NCI-H524 (cell line): ENCODE measurements around the gene SMPD3.

Source experiments
- DNase-seq, 2 experiments: peaks; one replicate each; lab custom pipeline; 2025; lab: John Stamatoyannopoulos, UW

The SMPD3 gene

DNA sequence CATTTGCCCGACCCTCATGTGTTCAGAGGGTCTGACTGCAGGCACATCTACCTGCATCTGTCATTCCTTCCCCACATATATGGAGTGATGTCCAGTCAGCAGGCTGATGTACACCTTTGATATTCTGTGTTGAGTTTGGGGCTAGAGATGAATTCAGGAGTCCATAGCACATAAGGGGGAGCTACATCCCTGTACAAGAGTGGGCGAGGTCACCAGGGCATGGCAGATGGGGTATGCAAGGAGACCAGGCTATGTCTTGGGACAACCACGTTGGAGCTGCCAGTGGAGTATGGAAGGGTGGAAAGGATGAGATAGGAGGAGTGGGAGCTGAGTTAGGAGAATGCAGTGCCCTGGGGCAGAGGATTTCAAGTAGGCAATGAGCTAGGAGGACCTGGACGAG, 15.0 kb downstream of the SMPD3 start:
- no peak for DNase-seq

GRCh38 chr16:68432701-68433100, 15.6 kb downstream of the SMPD3 start:
- DNase-seq = no peak

- DNase-seq = no peak
These were observed 19.0 kb downstream of the SMPD3 start for GRCh38 chr16:68429076-68429854.

GRCh38 chr16:68427649-68428303, 20.5 kb downstream of the SMPD3 start:
- DNase-seq = no peak

- DNase-seq = no peak
These were observed 22.0 kb downstream of the SMPD3 start for GRCh38 chr16:68426347-68426652.

GRCh38 chr16:68425498-68426346, 22.6 kb downstream of the SMPD3 start:
- no peak for DNase-seq

DNA sequence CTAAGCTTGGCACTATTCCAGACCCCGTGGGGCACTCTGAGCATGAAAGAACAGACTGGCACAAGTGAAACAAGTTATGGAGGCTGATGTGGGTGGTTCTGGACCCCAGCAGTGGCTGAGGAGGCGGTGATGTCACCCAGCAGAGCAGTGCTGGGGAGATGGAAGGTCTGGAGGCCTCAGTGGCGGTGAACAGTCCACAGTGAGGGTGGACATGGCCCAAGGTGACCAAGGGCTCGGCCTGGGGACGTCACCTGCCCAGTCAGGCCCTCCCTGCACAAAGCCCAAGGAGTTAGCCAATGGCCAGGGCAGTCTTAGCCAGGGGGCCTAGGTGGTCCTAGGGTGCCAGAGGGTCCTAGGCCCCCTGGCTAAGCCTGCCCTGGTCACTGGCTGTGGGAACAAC, 24.5 kb downstream of the SMPD3 start:
- no peak for DNase-seq

GRCh38 chr16:68422396-68422960, 25.8 kb downstream of the SMPD3 start:
- DNase-seq = no peak

- DNase-seq = peak in 1 of 2 experiments; percentile 33
These were observed 27.2 kb downstream of the SMPD3 start for GRCh38 chr16:68421076-68421475.

GRCh38 chr16:68420366-68420942, 27.9 kb downstream of the SMPD3 start:
- no peak for DNase-seq

DNA sequence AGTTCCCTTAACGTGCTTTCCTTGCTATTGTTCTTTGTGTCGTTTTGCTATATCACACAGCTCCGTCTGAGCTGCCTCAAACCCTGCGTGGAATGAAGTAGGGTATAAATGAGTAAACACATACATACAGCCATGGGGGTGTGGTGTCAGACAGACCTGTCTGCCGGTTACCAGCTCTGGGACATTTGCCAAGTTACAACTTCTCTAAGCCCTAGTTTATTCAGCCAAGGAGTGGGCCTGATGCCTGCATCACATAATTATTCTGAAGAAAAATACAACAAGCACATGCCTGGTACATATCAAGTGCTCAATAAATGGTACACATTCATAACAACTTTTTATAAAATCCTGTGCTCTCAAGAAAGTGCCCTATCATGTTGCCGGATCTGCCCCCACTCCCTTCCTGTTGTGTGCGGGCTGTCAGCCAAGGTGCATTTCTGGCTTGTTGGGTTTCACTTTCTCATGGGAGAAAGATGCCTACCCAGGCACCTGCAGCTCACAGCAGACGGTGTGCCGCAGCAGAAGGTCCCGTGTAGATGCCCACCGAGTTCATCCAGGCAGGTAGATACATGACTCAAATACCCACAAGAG, 30.5 kb downstream of the SMPD3 start:
- DNase-seq = no peak

GRCh38 chr16:68416057-68417046, 32.0 kb downstream of the SMPD3 start:
- no peak for DNase-seq

DNA sequence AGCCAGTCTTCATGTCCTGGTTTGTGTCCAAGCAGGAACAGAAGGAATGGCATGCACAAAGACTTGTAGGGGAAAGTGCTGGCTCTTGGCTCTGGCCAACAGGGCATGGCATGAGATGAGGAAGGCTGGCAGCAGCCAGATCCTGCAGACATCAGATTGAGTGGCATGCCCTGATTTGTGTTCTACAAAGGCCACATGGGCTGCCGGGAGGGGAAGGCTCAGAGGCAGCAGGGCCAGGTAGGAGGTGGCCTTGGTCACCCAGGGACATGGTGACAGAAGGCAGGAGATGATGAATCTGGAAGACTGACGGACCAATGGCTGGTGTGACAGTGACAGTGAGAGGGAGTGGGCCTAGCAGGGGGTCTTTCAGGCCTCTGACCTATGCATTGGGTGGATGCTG, 33.7 kb downstream of the SMPD3 start:
- no peak for DNase-seq

DNA sequence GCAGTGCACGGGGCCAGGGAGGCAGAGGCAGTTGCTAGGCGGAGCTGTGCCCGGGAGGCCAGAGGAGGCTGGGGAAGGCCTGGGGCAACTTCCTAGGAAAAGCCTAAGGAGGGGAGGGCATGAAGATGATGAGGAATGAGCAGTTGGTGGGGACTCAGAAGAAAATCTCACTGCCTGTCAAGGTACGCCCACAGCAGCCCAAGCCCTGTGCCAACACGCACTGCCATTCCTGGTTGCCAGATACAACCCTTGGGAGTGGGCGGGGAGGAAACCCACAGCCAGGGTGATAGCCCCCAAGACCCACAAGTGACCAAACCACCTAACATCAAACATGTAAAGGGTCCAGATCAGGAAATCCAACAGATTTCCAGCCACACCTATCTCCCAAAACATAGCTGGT, 36.2 kb downstream of the SMPD3 start:
- DNase-seq = no peak

GRCh38 chr16:68411086-68411485, 37.2 kb downstream of the SMPD3 start:
- DNase-seq = no peak

DNA sequence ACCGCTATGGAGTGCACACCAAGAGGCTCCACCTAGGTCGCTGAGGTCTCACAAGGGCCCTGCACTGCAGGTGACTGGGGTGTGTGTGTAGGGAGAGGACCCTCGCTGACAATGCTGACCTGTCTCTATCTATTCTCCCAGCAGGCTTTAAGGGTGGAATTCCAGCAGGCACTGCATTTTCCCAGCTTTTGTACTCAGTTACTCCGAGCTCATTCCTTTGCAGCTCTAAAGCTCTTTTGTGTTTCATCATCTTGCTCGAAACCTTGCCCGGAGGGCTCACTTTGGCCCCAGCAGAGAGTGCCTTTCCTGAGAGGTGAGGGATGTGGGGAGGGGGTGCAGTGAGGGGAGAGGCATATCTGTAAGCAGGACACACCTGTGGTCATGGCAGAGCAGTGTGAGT, 39.3 kb downstream of the SMPD3 start:
- no peak for DNase-seq

GRCh38 chr16:68408428-68408827, 39.9 kb downstream of the SMPD3 start:
- DNase-seq = no peak

DNA sequence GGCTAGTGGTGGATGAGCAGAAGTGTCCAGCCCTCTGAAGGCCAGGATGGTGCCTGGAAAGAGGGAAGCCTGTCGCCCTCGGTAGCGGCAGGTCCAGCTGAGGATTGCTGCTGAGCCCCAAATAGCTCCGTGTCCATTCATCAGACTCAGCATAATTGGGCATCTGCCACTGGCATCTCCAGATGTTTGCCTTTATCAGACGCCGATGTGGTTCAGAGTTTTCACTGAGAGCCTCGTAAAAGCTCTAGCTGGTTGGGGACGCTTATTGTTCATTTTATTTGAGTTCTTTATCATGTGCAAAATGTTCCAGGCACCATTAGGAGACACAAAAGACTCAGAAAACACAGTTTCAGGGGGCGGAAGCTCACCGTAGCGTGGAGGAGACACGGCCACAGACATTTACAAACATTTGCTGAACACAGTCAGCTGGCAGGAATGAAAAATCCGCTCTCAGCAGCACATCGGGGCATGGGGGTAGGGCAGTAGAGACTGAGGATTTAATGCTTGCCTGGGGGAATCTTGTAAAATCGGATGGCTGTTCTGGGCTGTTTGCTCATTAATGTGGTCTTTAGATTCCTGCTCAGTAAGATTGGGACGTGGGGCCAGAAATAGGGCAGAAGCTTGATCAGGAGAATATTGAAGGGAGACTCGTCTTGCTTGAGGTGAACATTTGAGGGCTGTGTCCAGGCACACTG, 41.7 kb downstream of the SMPD3 start:
- no peak for DNase-seq

- DNase-seq = no peak
These were observed 43.5 kb downstream of the SMPD3 start for GRCh38 chr16:68404736-68405345.

DNA sequence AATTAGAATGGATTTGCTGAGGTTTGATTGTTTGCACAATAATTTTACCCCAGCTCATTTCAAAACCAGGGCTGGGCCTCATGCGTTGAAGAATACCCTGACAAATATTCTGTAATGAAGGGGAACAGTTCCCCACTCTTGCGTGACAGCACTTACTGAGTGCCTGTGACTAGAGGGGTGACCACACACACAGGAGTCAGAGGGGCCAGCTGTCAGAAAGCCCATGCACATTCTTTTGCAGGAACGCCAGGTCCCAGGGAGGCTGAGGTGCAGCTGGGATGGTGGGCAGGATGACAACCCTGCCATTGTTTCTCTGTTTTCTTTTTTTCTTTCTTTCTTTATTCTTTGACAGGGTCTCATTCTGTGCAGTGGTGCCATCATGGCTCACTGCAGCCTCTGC, 44.6 kb downstream of the SMPD3 start:
- DNase-seq = no peak
